Colon (tissue), 2 donors: ENCODE measurements around the gene SNAPIN.
"Not testable (repeated sequence)": the region's sequence is repeated elsewhere in the genome, so short reads cannot be mapped to it uniquely, and the experiment has no call there.

Experiments used
- FAIRE-seq: peaks from 2 replicates; lab custom pipeline; 2012; peaks lifted over from hg19 to GRCh38; lab: Jason Lieb, UNC
- donor health status: control.
- donor health status: control.

SNAPIN gene

DNA sequence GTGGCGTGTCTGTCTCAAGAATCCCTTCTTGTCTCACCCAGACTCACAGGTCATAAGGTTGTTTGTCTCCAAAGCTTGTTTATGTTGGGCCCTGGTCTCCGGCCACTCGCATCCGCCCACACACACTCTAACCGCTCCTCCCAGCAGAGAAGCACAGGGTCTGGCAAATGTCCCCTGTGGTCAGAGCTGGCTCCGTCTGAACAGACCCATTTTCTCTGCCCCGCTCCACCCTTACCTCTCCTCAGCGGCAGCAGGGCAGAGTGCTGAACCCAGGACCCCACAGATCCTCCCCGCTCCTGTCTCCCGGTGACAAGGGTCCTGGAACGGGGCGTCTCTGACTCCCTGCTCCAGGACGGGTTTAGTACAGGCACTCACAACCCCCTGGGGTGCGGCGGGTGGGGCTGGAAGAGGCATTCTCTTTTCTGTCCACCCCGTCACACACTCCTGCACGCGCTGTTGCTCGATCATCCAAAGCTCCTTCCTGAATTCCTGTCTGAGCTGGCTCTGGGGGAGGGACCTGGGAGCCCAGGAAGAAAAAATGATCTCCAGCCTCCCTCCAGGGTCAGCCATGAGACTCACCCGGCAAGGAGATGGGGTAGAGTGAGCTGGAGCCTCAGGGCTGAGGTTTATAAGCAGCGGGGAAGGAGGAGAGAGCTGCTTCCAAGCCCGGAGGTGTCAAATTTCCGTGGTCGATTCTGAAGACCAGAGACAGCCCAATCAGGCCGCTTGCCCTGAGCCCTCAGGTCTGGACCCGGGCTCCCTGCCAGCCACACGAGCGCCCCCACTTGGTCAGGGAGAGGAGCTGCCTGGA is 31.4 kb upstream of the SNAPIN start, which contains the start of gene S100A13:
S100A13 (minus strand) TSS at position 602 of the 811 bp plus-strand sequence. CDS start 1,033 bp downstream, outside the sequence.
- FAIRE-seq = no peak

DNA sequence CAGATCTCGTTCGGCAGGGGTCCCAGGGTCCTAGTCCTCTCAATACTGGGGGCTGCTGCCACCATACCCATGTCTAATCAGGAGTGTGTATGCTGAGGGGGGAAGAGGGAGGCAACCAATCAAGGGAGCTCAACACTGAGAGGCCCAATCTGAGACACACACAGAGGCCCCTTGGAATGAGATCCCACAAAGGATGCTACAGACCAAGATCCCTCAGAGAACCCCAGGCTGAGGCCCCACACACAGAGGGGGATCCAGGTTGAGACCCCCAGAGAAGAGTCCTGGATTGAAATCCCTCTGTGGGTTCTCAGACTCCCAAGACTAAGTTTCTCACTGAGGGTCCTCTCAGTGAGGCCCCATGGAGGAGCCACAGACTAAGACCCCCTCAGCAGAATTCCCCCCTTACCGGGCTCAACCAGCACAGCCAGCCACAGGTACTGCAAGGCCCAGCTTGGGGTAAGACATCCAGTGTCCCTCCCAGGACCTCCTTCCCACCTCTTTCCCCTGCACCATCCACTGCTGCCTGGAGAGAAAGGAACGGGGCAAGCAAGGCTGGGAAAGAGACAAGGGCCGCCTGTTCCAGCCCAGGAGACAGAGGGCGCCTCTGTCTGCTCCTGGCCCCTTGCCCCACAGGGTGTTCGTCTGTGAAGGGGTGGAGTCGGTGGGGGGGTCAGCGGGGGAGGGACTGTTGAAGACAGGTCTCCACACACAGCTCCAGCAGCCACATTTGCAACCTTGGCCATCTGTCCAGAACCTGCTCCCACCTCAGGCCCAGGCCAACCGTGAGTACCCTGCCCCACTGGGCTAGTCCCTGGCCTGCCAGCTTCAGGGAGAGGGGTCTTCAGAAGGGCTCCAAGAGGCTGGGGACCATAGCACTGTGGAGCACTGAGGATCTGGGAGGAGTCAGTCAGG is 30.5 kb upstream of the SNAPIN start, which contains the start of gene S100A1:
S100A1 (plus strand) TSS at position 720 of the 912 bp plus-strand sequence. CDS start 2,088 bp downstream, outside the sequence.
- no peak for FAIRE-seq

DNA sequence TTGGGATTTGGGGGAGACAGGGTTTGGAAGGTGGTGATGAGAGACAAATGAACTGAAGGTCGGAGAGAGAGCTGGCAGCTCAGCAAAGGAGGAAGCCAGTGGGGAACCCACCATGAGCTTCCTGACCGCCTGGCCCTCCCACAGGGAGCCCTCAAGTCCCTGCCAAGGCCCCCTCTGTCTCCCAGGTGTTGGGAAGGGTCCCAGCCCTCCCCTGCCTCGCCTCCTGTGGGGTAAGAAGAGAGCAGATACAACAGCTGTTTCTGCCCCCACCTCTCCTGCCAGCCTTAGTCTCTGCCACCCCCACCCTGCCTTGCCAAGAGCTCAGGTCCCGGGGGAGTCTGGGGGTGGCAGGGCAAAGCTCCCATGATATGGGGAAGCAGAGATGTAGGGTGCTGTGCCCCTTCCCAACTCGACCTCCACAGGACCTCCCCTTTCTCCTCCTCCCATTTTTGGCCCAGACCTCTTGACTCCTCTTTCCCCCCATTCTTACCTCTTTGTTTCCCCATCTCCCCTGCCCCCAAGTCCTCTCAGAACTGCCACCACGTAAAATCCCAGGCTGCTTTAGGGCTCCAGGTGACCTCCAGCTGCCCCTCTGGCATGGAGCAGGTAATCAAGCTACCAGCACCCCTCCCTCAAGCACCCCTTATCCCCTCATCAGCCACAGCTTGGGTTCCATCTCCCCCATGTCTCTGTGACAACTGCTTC is 29.7 kb upstream of the SNAPIN start:
- FAIRE-seq = no peak

DNA sequence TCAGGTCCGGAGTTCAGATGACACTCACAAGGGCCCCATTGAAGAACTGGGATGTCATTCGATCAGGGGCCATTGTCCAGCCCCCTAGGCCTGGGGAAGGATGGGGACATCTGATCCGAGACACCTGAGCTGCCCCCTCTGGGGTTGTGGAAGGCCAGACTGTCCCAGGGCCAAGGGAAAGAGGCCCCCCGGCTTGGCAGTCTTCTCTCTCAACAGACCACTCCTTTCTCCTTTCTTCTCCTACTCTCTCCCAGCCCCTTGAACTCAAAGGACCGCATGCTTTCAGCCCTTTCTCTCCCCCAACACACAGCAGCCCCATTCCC is 29.2 kb upstream of the SNAPIN start:
- no peak for FAIRE-seq

DNA sequence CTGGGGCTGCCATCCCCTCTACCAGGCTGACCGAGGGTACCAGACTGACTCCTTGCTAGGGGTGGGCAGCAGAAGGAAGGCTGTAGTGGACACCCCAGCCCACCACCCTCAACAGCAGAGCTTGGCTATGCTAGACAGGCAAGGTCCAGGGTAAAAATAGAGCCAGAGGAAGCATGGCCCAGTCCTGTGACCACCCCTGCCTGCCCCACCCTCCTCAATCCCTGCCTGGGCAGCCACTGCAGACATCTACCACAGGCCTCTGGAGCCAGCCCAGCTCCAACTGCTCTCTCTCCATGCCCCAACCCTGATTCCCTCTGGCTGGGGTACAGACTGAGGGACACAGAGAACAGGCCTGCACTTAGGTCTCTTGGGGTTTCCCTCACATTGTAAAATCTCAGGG is 28.5 kb upstream of the SNAPIN start:
- no peak for FAIRE-seq

DNA sequence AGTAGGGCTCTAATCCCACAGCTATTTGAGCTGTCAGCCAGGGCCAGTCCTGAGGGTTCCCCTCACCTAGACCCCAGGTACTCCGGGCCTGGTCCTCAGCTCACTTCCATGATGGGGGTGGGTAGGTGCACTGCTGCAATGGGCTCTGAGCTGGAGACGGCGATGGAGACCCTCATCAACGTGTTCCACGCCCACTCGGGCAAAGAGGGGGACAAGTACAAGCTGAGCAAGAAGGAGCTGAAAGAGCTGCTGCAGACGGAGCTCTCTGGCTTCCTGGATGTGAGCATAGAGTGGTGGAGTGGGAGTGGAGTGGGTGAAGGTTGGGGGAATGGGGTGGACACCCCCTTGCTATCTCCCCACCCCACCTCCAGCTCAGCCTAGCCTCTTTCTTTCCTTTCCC is 28.1 kb upstream of the SNAPIN start:
- no peak for FAIRE-seq

DNA sequence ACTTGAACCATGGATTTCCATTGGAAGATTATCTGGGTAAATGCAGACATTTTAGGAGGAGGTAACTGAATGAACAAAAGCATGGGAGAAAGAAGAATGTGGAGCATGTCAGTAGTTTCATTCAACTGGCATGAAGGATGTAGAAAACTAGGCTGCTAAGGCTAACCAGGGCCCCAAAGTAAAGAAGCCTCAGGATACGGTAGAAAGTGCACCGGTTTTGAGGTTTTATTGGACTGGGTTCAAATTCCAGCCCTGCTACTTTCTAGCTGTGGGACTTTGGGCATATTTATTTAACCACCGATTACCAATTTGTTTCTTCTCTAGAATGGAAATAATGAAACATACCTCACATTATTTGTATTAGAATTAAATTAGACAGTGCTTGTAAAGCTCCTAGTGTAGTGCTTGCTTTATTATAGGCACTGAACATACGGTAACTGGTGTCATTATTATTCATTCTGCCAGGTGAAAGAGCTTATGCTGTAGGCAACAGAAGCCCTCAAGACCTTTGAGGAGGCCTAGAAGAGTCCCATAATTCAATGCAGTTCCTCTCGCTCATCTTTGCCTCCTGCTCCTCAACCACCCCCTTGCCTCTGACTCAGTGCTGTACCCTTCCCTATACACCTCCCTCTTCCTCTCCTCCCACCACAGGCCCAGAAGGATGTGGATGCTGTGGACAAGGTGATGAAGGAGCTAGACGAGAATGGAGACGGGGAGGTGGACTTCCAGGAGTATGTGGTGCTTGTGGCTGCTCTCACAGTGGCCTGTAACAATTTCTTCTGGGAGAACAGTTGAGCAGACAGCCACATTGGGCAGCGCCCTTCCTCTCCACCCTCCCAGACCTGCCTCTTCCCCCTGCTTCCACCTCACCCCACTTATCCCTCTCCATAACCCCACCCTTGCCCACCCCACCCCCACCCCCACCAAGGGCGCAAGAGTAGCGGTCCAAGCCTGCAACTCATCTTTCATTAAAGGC is 27.2 kb upstream of the SNAPIN start:
- no peak for FAIRE-seq

DNA sequence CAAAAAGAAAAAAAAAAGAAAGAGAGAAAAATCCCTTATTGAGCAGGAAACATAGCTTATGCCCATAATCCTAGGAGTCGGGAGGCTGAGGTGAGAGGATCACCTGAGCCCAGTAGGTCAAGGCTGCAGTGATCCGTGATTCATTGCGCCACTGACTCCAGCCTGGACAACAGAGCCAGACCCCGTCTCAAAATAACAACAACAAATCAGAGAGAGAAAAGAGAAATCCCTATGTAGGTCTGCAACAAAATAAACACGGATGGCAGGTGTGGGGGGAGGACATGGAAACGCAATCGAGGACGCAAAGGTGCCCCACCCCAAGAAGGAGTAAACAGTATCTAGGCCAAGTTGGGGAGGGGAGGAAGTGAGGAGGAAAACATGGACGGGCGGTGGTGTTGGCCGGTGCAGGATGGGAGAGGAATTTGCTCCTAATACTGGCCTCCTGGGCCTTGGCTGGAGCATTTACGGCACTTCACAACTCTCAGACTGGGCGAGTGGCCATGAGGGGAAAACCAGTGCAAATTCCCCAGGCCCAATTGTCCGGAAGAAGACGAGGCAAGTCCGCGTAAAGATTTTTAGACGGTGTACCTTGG is 25.2 kb upstream of the SNAPIN start:
- FAIRE-seq = no peak

DNA sequence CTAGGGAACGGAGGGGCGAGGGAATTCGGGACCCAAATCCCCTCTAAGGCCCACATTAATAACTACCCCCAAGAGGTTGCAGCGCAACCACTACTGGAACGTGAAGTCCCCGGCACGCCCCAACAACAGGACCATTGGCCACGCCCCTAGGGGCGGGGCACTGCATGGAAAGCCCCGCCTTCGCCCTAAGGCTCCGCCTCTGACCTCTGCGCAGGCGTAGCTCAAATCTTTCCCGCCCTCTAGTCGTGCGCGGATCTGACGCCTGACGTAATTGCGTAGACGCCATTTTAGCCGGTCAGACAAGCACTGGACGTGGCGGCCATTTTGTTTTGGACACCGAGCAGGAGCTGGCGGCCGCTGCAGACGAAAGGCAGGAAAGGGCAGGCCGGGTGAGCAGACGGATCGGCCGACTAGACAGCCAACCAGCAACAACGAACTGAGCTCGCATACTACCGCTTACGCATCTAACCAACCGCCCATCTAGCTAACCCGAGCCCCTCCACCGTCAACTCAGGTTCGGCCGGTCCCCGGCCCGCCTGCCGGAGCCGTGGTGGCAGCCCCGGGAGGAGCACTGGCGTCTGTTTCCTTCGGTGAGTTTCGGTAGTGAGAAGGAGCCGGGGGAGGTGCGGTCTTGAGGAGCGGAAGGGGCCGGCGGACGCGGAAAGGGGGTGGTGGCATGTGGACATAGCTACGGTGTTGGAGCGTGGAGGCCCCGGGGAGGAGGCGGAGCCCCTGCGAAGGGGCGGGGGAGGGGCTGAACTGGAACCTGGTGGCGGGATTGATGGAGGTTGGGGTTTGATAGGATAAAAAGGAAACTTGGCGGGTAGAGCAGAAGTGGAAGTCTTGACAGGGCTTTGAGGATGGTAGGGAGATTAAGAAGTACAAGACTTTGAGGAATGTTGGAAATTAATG is 24.5 kb upstream of the SNAPIN start, which contains the start of gene CHTOP:
CHTOP (plus strand) TSS at position 313 of the 912 bp plus-strand sequence. CDS start 2,523 bp downstream, outside the sequence.
- no peak for FAIRE-seq

DNA sequence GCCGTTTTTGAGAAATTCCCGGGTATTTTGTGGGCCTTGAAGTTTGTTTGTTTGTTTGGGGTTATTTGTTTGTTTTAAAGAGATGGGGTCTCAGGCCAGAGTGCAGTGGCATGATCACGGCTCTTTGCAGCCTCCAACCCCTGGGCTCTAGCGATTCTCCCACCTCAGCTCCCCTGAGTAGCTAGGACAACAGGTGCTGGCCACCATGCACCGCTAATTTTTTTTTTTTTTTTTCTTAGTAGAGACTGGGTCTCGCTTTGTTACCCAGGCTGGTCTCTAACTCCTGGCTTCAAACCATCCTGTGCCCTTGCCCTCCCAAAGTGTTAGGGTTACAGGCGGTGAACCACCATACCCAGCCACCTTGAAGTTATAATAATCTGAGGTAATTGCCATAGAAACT is 22.6 kb upstream of the SNAPIN start:
- no peak for FAIRE-seq

DNA sequence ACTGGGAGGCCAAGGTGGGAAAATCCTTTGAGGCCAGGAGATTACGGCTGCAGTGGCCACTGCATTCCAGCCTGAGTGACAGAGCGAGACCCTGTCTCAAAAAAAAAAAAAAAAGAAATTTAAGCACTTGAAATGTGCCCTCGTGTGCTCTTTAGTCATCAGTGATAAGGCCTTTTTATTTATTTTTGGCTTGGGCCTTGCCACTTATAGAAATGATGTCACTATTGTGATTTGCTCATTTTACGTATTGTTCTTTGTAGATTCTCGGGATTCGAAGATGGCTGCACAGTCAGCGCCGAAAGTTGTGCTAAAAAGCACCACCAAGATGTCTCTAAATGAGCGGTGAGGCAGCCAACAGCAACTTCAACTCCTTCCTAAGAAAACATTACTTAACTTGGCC is 22.2 kb upstream of the SNAPIN start:
- no peak for FAIRE-seq

DNA sequence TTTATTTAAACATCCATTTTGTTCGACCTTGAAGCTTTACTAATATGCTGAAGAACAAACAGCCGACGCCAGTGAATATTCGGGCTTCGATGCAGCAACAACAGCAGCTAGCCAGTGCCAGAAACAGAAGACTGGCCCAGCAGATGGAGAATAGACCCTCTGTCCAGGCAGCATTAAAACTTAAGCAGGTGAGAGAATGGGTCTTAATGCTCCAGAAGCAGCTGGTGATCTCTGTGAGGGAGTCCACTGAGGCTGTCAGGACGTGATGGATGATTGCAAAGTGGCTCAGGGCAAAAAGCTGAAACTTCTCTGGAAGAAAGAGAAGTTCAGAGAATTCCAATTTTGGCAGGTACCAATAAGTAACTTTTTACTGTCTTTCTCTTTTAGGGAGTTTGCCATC is 20.2 kb upstream of the SNAPIN start:
- FAIRE-seq = no peak

DNA sequence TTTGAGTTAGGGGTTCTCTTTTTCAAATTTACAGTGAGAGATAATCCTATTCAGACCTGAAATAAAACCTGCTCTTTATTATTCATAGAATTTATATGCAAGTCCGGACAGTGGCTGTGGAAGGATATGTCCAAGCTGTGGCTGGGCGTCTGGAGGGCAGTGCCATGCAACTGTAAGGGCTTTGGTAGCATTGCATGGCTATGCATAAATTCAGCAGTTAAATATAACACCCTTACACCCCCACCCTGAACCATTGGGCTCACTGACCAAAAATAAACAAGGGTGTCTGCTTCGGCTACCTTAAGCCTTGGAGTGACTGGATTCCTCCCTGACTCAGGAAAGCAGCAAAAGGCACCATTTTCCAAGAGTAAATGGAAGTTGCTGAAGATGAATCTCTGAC is 19.2 kb upstream of the SNAPIN start:
- FAIRE-seq = no peak

DNA sequence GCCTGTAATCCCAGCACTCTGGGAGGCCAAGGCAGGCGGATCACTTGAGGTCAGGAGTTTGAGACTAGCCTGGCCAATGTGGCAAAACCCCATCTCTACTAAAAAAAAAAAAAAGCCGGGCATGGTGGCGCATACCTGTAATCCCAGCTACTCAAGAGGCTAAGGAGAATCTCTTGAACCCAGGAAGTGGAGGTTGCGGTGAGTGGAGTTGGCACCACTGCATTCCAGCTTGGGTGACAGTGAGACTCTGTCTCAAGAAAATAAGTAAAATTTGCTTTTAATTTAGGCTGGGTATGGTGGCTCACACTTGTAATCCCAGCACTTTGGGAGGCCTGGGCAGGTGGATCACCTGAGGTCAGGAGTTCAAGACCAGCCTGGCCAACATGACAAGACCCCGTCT is 18.3 kb upstream of the SNAPIN start:
- FAIRE-seq = not testable (repeated sequence)

DNA sequence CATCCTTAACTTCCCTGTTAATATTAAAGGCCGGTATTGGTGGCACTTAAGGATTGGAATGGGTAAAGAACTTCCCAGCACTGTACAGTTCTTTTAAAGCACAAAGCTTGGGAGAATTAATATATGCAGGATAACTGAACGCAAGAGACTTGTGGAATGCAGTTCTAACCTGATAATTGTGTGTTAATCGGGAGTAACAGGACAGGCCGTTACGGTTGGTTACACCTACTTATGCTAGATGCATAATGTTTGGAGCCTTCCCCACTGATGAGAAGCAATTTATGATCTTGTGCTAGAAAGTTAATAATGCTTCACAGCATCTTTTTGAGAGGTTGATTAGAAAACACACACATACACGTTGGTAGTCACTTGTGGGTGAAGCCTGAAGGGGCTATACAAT is 17.6 kb upstream of the SNAPIN start:
- FAIRE-seq = no peak

DNA sequence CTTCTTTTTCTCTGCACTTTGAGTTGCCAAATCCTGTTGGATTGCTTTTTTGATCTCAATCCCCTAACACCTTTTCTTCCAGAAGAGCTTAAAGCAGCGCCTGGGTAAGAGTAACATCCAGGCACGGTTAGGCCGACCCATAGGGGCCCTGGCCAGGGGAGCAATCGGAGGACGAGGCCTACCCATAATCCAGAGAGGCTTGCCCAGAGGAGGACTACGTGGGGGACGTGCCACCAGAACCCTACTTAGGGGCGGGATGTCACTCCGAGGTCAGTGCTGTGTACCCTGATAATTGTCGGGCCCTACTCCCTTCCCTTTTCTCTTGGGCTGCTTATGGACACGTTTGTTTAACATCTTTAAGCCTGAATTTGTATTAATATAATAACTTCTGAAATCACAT is 16.3 kb upstream of the SNAPIN start:
- FAIRE-seq = no peak

DNA sequence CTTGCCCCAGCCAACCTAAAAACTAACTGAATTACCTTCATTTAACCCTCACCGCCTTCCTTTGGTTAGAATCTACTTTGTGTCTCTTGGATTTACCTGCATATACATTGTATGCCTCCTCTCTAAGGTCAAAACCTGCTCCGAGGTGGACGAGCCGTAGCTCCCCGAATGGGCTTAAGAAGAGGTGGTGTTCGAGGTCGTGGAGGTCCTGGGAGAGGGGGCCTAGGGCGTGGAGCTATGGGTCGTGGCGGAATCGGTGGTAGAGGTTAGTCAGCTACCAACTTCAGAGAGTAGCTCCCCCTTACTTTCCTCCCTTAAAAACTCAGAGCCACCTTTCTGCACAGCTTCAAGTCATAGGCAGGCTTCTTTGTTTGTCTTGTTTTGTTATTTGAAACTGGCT is 15.4 kb upstream of the SNAPIN start:
- FAIRE-seq = no peak

DNA sequence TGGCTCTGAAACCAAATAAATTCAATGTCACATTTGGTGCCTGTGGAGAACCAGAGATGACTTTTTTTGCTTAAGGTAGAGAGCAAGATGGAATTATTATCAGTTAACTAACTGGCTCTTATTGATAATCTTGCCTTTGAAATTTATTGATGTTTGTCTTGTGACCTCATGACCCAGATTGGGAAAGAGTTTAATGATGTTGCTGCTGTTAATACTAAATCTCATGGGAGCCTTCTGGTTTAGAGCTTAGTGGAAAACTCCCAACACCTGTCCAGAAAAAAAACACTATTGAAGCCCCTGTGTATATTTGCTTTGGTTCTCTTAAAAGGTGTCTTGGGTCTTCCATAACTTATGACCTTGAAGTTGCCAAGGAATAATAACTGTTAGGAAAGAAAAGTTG is 14.7 kb upstream of the SNAPIN start:
- FAIRE-seq = no peak

DNA sequence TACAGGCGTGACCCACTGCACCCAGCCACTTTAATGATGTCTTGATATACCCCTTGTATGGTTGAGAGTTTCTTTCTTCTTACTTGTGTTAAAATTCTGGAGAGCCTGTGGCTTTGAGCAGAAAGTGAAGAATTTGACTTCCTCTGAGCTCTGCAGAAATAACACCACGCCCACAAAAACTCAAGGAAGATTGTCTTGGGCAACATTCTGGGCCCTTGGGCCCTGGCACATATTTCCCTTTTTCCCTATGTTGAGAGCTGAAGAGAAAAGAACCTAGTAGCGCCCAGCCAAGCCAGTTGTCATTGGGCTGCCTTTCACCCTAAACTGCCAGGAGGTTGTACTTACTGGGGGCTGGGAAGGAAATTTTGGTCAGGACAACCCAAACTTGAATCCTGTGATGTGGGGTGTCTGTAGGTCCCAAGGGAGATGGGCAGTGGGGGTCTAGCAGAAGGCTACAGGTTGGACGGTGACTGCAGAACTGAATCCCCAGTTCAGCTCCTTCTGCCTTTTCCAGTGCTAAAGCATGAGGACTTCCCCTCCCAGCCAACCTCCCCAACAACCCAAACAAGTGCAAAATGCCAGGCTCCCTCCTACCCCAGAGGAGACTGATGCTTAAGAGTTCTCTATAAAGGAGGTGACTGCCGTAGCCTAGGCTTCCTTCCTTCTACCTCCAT is 11.7 kb upstream of the SNAPIN start:
- FAIRE-seq = no peak
